NCI-H2227 (cell line): Measurements from ENCODE around the gene RHBDF1.
"Not testable (repeated sequence)": the region's sequence is repeated elsewhere in the genome, so short reads cannot be mapped to it uniquely, and the experiment has no call there.

Experiments used
- DNase-seq: peaks from one replicate; lab custom pipeline; 2025; ENCODE audit not compliant: unreplicated experiment; lab: John Stamatoyannopoulos, UW

The RHBDF1 gene

DNA sequence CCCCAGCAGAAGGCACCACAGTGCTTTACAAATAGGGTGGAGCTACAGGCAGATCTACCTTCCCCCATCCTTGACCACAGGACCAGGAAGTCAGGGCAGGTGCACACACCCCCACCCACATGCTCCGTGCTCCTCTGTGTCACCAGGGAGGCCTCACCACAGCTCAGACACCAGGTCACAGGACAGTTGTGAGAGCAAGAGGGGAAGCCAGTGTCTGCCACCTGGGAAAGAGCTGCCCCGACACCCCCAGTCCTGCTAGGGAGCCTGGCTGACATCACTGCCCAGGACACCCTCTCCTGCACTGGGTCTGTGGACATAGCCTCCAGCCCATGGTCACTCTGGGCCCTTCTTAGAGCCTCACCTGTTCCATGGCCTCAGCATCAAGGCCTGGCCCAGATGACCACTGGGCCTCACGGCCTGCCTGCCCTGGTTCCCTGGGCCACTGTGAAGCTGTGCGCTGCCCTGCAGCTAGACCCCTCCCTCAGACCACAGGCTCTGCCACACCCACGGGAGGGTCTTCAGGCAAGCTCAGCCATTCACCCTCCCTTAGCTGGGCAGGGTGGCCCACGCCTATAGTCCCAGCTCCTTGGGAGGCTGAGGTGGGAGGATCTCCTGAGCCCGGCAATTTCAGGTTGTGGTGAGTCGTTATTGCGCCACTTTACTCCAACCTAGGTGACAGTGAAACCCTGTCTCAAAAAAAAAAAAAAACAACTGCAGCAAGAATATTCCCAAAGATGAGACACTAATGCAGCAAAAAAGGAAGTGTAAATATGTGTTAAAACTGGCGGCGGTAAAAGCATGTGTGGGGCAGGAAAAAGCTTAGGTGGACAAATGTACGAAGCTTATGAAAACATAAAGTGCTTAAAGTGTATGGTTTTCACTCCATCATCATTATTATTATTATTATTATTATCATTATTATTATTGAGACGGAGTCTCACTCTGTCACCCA, 33.2 kb downstream of the RHBDF1 start:
- no peak for DNase-seq

DNA sequence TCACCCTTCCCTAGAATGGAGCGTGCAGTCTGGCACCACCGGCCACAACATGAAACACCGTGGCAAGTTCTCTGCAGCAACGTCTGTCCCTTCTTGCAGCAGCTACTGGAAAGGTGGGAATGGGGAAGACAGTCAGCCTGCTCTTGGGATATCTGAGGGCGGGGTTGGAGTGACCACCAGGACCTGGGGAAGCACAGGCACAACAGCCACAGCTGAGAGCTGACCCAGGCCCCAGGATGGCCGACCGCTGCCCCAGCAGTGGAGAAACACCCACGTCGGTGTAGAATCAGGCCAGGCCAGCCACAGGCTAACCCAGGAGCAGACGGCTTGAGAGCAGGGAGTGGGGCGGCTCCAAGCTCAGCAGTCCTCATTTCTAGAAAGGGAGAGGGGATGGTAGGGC, 34.2 kb downstream of the RHBDF1 start:
- DNase-seq, result not testable (repeated sequence)

DNA sequence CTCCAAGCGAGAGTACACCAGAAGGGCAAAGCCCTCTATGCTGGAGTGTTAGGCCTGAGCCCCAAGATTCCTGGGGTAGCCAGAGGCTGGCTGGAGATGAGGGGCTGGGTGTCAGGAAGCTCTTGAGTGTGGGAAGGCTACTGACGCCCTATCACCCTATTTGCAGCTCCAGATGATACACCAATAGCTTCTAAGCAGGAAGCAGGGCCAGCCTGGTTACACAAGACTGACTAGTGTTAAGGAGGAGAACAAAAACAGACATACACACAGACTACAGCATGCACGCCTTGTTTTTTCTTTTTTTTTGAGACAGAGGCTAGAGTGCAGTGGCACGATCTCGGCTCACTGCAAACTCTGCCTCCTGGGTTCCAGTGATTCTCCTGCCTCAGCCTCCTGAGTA, 34.9 kb downstream of the RHBDF1 start:
- no peak for DNase-seq

DNA sequence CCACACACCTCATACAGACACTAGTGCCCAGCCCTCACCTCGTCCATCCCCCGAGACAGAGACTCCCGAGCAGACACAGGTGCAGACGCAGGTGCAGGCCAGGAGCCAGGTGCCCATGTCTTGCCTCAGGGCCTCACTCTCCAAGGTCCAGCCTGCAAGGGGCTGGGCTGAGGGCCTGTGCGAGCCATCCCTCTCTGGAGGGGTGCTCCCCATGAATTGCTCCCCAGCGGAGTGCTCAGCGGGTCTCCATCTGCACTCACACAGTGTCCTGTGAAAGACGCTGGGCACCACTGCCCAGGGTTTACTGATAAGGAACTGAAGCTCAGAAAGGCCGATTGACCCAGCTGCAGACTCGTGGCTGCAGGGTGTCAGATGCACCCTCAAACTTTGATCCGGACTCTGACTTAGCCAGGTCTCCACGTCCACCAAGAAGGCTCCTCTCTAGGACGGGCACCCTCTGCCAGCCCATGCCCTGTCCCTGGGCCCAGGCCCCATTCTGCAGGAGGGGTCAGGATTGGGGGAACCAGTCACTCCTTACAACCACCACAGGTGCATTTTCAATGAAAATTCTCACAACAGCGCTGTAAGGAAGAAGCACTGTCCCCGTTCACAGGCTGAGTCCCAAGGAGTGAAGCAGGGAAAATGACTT, 36.0 kb downstream of the RHBDF1 start:
- no peak for DNase-seq

DNA sequence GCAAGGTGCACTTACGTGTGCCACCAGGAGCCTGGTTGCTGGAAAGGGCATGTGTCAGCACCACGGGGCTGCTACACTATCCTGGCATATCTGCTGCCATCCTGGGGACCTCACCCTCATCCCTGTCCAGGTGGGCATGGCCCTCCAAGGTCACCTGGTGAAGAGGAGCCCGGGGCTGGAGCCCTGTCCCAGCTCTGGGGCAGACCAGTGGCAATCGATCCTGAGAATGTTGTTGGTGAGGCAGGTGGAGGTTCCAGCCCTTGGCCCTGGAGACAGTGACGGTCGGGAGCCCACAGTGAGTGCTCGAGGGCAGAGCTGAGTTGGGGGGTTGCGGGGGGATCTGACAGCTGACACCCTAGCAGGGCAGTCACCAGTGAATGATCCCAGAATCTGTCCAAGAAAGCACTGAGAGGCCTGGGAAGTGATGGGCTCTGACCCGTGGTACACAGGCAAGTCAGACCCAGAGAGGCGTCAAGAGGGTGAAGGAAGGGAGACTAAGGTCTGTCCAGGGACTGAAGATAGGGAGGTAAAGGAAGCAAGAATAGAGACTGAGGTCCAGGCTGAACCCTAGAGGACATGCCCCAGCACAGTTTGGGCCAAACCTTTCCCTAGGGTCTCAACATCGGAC, 36.6 kb downstream of the RHBDF1 start:
- DNase-seq, result no peak

DNA sequence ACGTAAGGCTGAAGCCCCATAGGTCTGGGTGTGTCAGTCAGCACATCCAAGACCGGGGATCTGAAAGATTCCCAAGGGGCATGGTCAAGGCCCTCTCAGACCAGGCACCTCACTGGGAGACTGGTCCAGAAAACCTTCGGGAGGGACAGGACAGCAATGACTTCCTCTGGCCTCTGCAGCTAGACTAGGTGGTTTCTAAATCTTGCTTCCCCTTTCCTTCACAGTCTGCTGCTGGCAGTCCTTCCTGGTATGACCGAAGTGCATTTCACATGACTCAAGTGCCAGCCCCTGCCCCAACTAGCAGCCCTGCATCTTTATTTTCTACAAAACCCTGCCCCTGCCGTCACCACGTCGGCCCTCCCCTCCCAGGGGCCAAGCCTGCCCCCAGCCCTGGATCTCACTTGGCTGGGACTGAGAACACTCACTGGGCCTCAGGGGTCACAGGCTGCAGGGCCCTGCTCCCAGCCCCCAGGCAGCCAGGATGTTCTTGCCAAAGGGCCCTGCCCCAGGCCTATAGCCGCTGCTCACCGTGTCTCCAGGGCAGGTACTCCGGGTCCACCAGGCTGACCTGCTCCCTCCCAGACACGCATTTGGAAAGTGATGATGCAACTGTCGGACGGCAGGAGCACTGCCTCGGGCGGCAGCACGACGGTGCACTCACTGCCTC, 37.3 kb downstream of the RHBDF1 start:
- DNase-seq, result no peak

DNA sequence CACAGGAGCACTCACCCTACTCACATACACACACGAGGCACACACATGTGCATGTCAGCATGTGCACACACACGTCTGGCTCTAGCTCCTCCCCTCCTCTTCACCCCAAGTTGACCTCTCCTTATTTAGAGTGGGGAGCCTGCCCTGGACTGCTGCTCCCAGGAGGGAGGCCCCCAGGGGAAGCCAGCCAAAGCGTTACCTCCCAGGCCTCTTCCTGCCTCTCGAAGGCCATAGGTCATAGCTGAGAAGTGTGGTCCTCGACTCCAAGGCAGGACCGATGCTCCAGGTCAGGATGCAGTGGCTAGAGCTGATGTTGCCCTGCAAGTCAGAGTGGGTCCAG, 37.8 kb downstream of the RHBDF1 start:
- DNase-seq, result no peak

DNA sequence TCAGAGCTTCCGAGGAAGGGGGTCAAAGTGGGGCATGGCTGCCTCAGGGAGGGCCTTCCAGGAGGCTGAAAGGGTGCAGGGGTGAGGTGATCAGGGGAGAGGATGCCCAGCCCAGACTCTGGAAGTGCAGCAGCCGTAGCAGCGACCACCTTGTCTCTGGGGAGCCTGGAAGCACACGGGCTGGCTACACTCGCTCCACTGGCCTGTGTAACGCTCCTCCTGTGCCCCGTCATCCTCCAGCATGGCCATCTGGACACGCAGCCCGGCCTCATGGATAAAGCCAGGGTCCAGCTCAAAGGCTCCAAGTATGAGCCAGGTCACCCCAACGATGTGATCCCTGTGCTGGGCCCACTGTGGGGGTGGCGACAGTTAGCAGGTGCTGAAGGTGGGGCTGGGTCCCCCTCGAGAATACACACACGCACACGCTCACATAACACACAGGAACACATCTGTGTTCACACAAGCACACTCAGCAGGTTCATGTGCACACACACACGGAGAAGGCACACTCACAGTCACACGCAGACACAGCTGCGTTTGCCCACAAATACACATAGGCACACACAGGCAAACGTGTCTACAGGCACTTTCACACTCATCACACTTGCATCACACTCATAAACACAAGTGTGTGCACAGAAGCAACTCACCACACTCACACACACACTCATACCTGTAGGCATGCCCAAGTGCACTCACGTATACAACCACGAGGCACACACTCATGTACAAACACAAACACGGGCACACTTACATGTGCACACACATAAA, 38.4 kb downstream of the RHBDF1 start:
- no peak for DNase-seq

DNA sequence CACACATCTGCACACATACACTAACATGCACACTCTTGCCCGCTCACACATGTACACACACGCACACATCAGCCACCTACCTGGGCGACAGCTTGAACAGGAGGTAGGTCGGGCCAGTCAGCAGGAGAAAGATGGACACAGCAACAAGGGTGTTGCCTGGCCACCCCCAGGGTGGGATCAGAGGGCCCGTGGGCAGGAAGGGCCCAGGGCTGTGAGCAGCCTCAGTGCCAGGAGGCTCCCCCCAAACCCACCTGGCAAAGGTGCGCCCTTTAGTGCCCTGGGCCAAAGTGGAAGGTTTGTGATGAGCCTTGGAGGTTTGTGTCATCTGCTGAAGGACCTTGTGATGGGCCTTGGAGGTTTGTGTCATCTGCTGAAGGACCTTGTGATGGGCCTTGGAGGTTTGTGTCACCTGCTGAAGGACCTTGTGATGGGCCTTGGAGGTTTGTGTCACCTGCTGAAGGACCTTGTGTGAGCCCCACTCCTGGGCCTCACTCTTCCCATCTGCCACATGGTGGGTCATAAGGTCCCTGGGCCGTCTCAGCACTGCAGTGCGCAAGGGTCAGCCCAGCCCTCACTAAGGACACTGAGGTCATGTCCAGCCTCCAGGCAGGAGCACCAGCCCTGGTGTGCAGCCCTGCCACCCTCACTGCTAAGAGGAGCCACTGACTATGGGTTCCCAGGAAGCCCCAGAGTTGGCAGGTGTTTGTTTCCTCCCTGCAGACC, 39.1 kb downstream of the RHBDF1 start:
- not testable (repeated sequence) for DNase-seq

DNA sequence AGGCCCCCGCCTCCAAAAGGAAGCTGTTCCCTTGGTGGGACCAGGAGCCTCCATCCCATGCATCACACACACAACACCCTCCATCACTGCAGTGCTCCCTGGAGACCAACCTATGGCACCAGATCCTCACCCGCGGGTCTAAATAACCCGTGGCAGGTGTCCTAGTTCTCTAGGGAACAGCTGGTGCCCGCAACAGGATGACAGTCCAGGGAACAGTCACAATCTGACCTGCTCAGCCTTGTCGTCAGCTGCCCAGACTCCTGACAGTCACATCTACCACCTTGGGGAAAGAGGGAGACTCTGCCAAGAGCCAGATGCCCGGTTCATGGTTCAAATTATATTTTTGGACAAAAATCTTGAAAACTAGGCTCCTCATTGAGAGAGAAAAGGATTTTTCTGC, 41.8 kb downstream of the RHBDF1 start:
- DNase-seq, result not testable (repeated sequence)

DNA sequence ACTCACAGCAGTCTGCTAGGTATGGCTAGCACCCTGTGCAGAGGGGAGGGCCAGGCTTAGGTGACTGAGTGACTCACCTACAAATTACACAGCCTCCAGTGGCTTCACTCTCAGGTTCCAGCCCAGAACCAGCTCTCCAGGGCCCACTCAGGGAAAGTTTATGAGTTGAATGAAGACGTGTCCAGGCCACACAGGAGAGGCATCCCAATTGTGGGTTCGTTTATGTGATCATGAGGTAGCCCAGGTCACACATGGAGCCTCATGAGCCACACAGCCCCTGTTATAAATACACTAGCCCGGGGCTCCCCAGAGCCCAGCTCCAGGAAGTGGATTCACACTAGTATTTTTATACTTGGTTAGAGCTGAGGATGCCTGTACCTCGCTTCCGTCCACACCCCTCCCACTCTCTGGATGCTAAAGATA, 46.5 kb downstream of the RHBDF1 start:
- DNase-seq, result not testable (repeated sequence)

DNA sequence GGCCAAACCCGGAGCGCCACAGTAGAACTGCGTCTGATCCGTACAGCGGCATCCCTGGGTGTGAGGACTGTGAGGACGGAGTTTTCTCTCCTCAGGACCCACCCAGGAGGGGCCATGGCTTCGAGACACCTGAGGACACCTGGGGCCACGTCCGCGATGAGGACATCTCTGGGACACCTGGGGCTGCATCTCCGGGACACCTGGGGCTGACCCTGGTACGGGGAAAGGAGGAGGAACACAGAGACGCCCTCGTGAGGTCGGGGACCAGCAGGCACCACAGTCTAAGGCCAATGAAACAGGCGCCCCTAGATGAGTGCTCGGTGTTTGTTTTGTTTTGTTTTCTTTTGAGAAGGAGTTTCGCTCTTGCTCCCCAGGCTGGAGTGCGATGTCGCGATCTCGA, 48.3 kb downstream of the RHBDF1 start:
- not testable (repeated sequence) for DNase-seq

DNA sequence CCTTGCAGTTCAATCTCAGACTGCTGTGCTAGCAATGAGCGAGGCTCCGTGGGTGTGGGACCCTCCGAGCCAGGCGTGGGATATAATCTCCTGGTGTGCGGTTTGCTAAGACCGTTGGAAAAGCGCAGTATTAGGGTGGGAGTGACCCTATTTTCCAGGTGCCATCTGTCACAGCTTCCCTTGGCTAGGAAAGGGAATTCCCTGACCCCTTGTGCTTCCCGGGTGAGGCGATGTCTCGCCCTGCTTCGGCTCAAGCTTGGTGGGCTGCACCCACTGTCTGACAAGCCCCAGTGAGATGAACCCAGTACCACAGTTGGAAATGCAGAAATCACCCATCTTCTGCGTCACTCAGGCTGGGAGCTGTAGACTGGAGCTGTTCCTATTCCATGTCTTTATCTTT, 51.5 kb downstream of the RHBDF1 start:
- not testable (repeated sequence) for DNase-seq

DNA sequence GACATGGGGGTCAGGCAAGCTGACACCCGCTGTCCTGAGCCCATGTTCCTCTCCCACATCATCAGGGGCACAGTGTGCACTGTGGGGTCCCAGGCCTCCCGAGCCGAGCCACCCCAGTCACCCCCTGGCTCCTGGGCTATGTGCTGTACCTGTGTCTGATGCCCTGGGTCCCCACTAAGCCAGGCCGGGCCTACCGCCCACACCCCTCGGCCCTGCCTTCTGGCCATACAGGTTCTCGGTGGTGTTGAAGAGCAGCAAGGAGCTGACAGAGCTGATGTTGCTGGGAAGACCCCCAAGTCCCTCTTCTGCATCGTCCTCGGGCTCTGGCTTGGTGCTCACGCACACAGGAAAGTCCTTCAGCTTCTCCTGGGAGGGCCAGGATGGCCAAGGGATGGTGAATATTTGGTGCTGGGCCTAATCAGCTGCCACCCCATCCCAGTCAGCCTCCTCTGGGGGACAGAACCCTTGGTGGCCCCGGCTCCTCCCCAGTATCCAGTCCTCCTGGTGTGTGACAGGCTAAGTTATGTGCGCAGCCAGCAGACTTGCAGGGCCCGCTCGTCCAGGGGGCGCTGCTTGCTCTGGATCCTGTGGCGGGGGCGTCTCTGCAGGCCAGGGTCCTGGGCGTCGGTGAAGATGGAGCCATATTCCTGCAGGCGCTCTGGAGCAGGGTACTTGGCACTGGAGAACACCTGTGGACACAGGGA, 55.2 kb downstream of the RHBDF1 start:
- DNase-seq, result not testable (repeated sequence)

DNA sequence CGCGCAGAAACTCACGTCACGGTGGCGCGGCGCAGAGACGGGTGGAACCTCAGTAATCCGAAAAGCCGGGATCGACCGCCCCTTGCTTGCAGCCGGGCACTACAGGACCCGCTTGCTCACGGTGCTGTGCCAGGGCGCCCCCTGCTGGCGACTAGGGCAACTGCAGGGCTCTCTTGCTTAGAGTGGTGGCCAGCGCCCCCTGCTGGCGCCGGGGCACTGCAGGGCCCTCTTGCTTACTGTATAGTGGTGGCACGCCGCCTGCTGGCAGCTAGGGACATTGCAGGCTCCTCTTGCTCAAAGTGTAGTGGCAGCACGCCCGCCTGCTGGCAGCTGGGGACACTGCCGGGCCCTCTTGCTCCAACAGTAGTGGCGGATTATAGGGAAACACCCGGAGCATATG, 61.7 kb downstream of the RHBDF1 start:
- DNase-seq, result peak; percentile 76

DNA sequence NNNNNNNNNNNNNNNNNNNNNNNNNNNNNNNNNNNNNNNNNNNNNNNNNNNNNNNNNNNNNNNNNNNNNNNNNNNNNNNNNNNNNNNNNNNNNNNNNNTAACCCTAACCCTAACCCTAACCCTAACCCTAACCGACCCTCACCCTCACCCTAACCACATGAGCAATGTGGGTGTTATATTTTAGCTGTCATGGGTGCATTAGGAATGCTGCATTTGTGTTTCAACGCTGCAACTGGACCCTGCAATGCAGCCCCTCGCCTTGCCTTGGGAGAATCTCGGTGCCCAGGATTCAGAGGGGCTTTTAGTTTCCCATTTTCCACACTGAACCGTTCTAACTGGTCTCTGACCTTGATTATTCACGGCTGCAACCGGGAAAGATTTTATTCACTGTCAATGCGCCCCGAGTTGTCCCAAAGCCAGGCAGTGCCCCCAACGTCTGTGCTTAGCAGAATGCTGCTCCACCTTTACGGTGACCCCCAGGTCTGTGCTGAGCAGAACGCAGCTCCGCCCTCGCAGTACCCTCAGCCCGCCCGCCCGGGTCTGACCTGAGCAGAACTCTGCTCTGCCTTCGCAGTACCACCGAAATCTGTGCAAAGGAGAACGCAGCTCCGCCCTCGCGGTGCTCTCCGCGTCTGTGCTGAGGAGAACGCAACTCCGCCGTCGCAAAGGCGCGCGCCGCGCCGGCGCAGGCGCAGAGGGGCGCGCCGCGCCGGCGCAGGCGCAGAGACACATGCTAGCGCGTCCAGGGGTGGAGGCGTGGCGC, 62.3 kb downstream of the RHBDF1 start:
- no peak for DNase-seq
